T1000 (cell line): ENCODE data around the gene JUNB.

Experiments
- DNase-seq: peaks from one replicate; lab custom pipeline; 2025; ENCODE audit warnings: mixed read lengths; lab: John Stamatoyannopoulos, UW

JUNB gene

GRCh38 chr19:12774588-12775555 is 16.4 kb upstream of the JUNB start, which contains the start of gene HOOK2:
Gene HOOK2, minus strand, starts transcription at chr19:12775552. Its CDS starts 103 bp downstream, at chr19:12775449.
- DNase-seq, result no peak

- DNase-seq, result peak; percentile 52
These were observed 13.9 kb upstream of the JUNB start for GRCh38 chr19:12777217-12778016.

GRCh38 chr19:12778017-12778904 is 13.0 kb upstream of the JUNB start:
- DNase-seq, result no peak

GRCh38 chr19:12778905-12779161 is 12.5 kb upstream of the JUNB start:
- no peak for DNase-seq

- DNase-seq, result no peak
These were observed 11.9 kb upstream of the JUNB start for GRCh38 chr19:12779162-12779993.

GRCh38 chr19:12782174-12782423 is 9.2 kb upstream of the JUNB start:
- DNase-seq, result no peak

GRCh38 chr19:12782424-12783290 is 8.6 kb upstream of the JUNB start:
- peak; percentile 58 for DNase-seq

GRCh38 chr19:12783291-12783848 is 7.9 kb upstream of the JUNB start:
- no peak for DNase-seq

GRCh38 chr19:12783849-12784393 is 7.4 kb upstream of the JUNB start:
- DNase-seq, result no peak

- DNase-seq, result no peak
These were observed 6.9 kb upstream of the JUNB start for GRCh38 chr19:12784394-12784870.

GRCh38 chr19:12784871-12785430 is 6.3 kb upstream of the JUNB start:
- no peak for DNase-seq

- DNase-seq, result no peak
These were observed 5.8 kb upstream of the JUNB start for GRCh38 chr19:12785431-12786031.

- no peak for DNase-seq
These were observed 5.0 kb upstream of the JUNB start for GRCh38 chr19:12786141-12786870.

GRCh38 chr19:12786952-12787351 is 4.3 kb upstream of the JUNB start:
- DNase-seq, result no peak

- DNase-seq, result no peak
These were observed 3.8 kb upstream of the JUNB start for GRCh38 chr19:12787458-12787857.

GRCh38 chr19:12788042-12788681 is 3.1 kb upstream of the JUNB start:
- no peak for DNase-seq

- DNase-seq, result peak; percentile 19
These were observed 2.6 kb upstream of the JUNB start for GRCh38 chr19:12788682-12789097.
